ENCODE data around the gene RAP1GAP2. TPM values are rescaled to one million over a fixed set of nuclear protein-coding genes. Genes with fewer than 3 reads are reported as not detected.
A peak's percentile ranks its signal among the peaks of the same experiment; 100 is the strongest.

Gene RAP1GAP2
- total RNA-seq, 1 donor from 2014 or later = 8.4 TPM

- no peak for DNase-seq (ENCODE audit: low spot score)
- intact Hi-C loops (cut with DNase I) = no loop called here
- no peak for ATAC-seq
These were observed 48.2 kb downstream of the RAP1GAP2 start for GRCh38 chr17:2844416-2844815.

GRCh38 chr17:2847381-2848333, 51.4 kb downstream of the RAP1GAP2 start:
- ATAC-seq (no peak), DNase-seq (ENCODE audit: low spot score) (no peak)
- intact Hi-C loops (cut with DNase I) = no loop called here

GRCh38 chr17:2849327-2849670, 53.1 kb downstream of the RAP1GAP2 start:
- intact Hi-C loops (cut with DNase I) = no loop called here
- DNase-seq (ENCODE audit: low spot score) (no peak), ATAC-seq (peak; percentile 20)

GRCh38 chr17:2850991-2851390, 54.8 kb downstream of the RAP1GAP2 start:
- DNase-seq (ENCODE audit: low spot score) (no peak), ATAC-seq (no peak)
- intact Hi-C loops (cut with DNase I) = no loop called here

- DNase-seq (ENCODE audit: low spot score) (no peak), ATAC-seq (no peak)
- intact Hi-C loops (cut with DNase I) = no loop called here
These were observed 55.4 kb downstream of the RAP1GAP2 start for GRCh38 chr17:2851615-2852014.

- DNase-seq (ENCODE audit: low spot score) = no peak
- ATAC-seq = no peak
- intact Hi-C loops (cut with DNase I) = no loop called here
These were observed 56.0 kb downstream of the RAP1GAP2 start for GRCh38 chr17:2852221-2852620.

GRCh38 chr17:2852729-2853282, 56.6 kb downstream of the RAP1GAP2 start:
- intact Hi-C loops (cut with DNase I) = no loop called here
- DNase-seq (ENCODE audit: low spot score) (no peak), ATAC-seq (no peak)

GRCh38 chr17:2853283-2854142, 57.3 kb downstream of the RAP1GAP2 start:
- DNase-seq (ENCODE audit: low spot score) = peak; percentile 65
- intact Hi-C loops (cut with DNase I) = no loop called here
- no peak for ATAC-seq

GRCh38 chr17:2854143-2855055, 58.2 kb downstream of the RAP1GAP2 start:
- DNase-seq (ENCODE audit: low spot score) = no peak
- ATAC-seq = no peak
- intact Hi-C loops (cut with DNase I) = no loop called here

GRCh38 chr17:2855063-2855600, 58.9 kb downstream of the RAP1GAP2 start:
- no peak for DNase-seq (ENCODE audit: low spot score)
- ATAC-seq = no peak
- intact Hi-C loops (cut with DNase I) = no loop called here

- intact Hi-C loops (cut with DNase I) = no loop called here
- ATAC-seq (no peak), DNase-seq (ENCODE audit: low spot score) (no peak)
These were observed 60.5 kb downstream of the RAP1GAP2 start for GRCh38 chr17:2856727-2857126.

GRCh38 chr17:2860045-2860444, 63.8 kb downstream of the RAP1GAP2 start:
- DNase-seq (ENCODE audit: low spot score) (no peak), ATAC-seq (no peak)
- intact Hi-C loops (cut with DNase I) = no loop called here

GRCh38 chr17:2860883-2861282, 64.6 kb downstream of the RAP1GAP2 start:
- intact Hi-C loops (cut with DNase I) = no loop called here
- ATAC-seq (no peak), DNase-seq (ENCODE audit: low spot score) (no peak)

GRCh38 chr17:2862197-2862596, 66.0 kb downstream of the RAP1GAP2 start:
- ATAC-seq = no peak
- DNase-seq (ENCODE audit: low spot score) = no peak
- intact Hi-C loops (cut with DNase I) = no loop called here

- ATAC-seq (no peak), DNase-seq (ENCODE audit: low spot score) (no peak)
- intact Hi-C loops (cut with DNase I) = no loop called here
These were observed 67.0 kb downstream of the RAP1GAP2 start for GRCh38 chr17:2863204-2863603.

- no peak for DNase-seq (ENCODE audit: low spot score)
- intact Hi-C loops (cut with DNase I) = no loop called here
- no peak for ATAC-seq
These were observed 69.0 kb downstream of the RAP1GAP2 start for GRCh38 chr17:2865228-2865627.

GRCh38 chr17:2867441-2868424, 71.5 kb downstream of the RAP1GAP2 start:
- DNase-seq (ENCODE audit: low spot score) (no peak), ATAC-seq (no peak)
- intact Hi-C loops (cut with DNase I) = no loop called here

Data from sciatic nerve (tissue), 2 donors.